Keratinocyte (primary cell): Measurements from ENCODE around the gene TXNRD2. TPM values are rescaled to one million over a fixed set of nuclear protein-coding genes. Genes with fewer than 3 reads are reported as not detected.
A peak's percentile ranks its signal among the peaks of the same experiment; 100 is the strongest.

Experiments used
- DNase-seq: peaks from one replicate; pipeline ENCODE4 v3.0.0-alpha.2; 2011; ENCODE audit warnings: low read depth, missing footprints, low spot score
- FAIRE-seq: peaks from 2 replicates; lab custom pipeline; 2011; peaks lifted over from hg19 to GRCh38; lab: Jason Lieb, UNC
- H2AFZ ChIP-seq: 2 replicates; pipeline ENCODE4 v1.6.0; 2012; ENCODE audit warnings: low read length, control low read depth, inconsistent platforms; ENCODE audit not compliant: control insufficient read depth
- H3K27ac ChIP-seq: 2 replicates; pipeline ENCODE4 v1.5.1; 2011; ENCODE audit warnings: low read length; ENCODE audit not compliant: control insufficient read depth, insufficient read depth
- H3K27me3 ChIP-seq: 3 replicates; pipeline ENCODE4 v1.6.0; 2011; ENCODE audit warnings: low read length; ENCODE audit not compliant: control insufficient read depth, insufficient read depth; ENCODE audit errors: extremely low read depth
- H3K36me3 ChIP-seq, 2 experiments: 2 replicates in 1 of 2; 3 replicates in 1 of 2; pipeline ENCODE4 v1.5.1; 2011; ENCODE audit warnings: low read length in 2 of 2, mild to moderate bottlenecking in 1 of 2; ENCODE audit not compliant: control insufficient read depth in 2 of 2, insufficient read depth in 2 of 2; ENCODE audit errors: extremely low read depth in 1 of 2
- H3K4me1 ChIP-seq: 3 replicates; pipeline ENCODE4 v1.5.1; 2011; ENCODE audit warnings: low read length; ENCODE audit not compliant: control insufficient read depth, insufficient read depth; ENCODE audit errors: extremely low read depth
- H3K4me2 ChIP-seq: 3 replicates; pipeline ENCODE4 v1.6.0; 2011; ENCODE audit warnings: low read depth, low read length; ENCODE audit not compliant: control insufficient read depth, insufficient read depth; ENCODE audit errors: extremely low read depth
- H3K4me3 ChIP-seq, 3 experiments: fragments of 200-600 bp in 1 of 3; sonication (generic) in 1 of 3; 2 replicates in 2 of 3; 3 replicates in 1 of 3; pipeline ENCODE4 v1.5.1; 2011 to 2016; ENCODE audit warnings: low read length in 3 of 3, mild to moderate bottlenecking in 3 of 3, control low read depth in 2 of 3, inconsistent platforms in 1 of 3, low read depth in 1 of 3, mixed read lengths in 1 of 3, mixed run types in 1 of 3, moderate library complexity in 1 of 3; ENCODE audit not compliant: control insufficient read depth in 2 of 3, insufficient read depth in 2 of 3; ENCODE audit errors: extremely low read depth in 1 of 3
- H3K79me2 ChIP-seq: 2 replicates; pipeline ENCODE4 v1.6.0; 2012; ENCODE audit warnings: low read length; ENCODE audit not compliant: control insufficient read depth, insufficient read depth
- H3K9ac ChIP-seq: 3 replicates; pipeline ENCODE4 v1.6.0; 2011; ENCODE audit warnings: low read length; ENCODE audit not compliant: control insufficient read depth, insufficient read depth; ENCODE audit errors: extremely low read depth
- H3K9me1 ChIP-seq: 3 replicates; pipeline ENCODE4 v1.6.0; 2011; ENCODE audit warnings: low read length; ENCODE audit not compliant: control insufficient read depth, insufficient read depth; ENCODE audit errors: extremely low read depth
- H3K9me3 ChIP-seq: 2 replicates; pipeline ENCODE4 v1.5.1; 2012; ENCODE audit warnings: low read depth, low read length; ENCODE audit not compliant: control insufficient read depth
- H4K20me1 ChIP-seq: 3 replicates; pipeline ENCODE4 v1.6.0; 2011; ENCODE audit warnings: low read length; ENCODE audit not compliant: control insufficient read depth, insufficient read depth; ENCODE audit errors: extremely low read depth
- CTCF ChIP-seq, 3 experiments: IDR thresholded peaks in 1 of 3; conservative IDR thresholded peaks in 1 of 3; optimal IDR thresholded peaks in 1 of 3; 2 replicates in 2 of 3; 3 replicates in 1 of 3; pipeline versions ENCODE3 to v1.5.1; 2011; ENCODE audit warnings: low read length in 3 of 3, mild to moderate bottlenecking in 3 of 3, moderate library complexity in 2 of 3, control low read depth in 1 of 3, inconsistent platforms in 1 of 3; ENCODE audit not compliant: insufficient read depth in 2 of 3; ENCODE audit errors: extremely low read depth in 1 of 3
- EZH2 ChIP-seq: IDR thresholded peaks from one replicate; pipeline ENCODE4 v1.6.1; 2012; ENCODE audit warnings: inconsistent platforms, mild to moderate bottlenecking, low read length, moderate library complexity
- dilution Hi-C: fragments of 300-500 bp; cut with MboI; formaldehyde crosslinking; loops from one replicate; pipeline ENCODE4 v1.7.0; 2020; ENCODE audit warnings: low sequenced_read_pairs; ENCODE audit not compliant: extremely low pct_ligation_motif_present
- polyA plus RNA-seq, 5 experiments: library from polyadenylated mRNA; depleted of rRNA in 3 of 5; stranded (reverse) in 3 of 5; stranded (forward) in 1 of 5; unstranded in 1 of 5; fragments of >200 nt; gene quantifications; 1 replicate in 1 of 5; 2 replicates in 3 of 5; 3 replicates in 1 of 5; pipeline versions ENCODE4 v1.2.1 to v1.2.3, GENCODE V29; 2011 to 2012; ENCODE audit warnings: missing spikeins in 2 of 5, low read depth in 1 of 5, low replicate concordance in 1 of 5

TXNRD2 gene
- polyA plus RNA-seq, 1 donor (not counting 4 experiments of a cell fraction or from before 2014, with no cell fraction given), result 16.0 TPM

- H3K27ac ChIP-seq, result no peak overlapping the region
- H3K4me1 ChIP-seq, result peaks cover 28% of the 10 kb centered on the region
- FAIRE-seq (no peak), DNase-seq (no peak)
- no peaks in the 10 kb centered on the region for H3K9me3 ChIP-seq
- H3K36me3 ChIP-seq, result peaks cover 0 to 1% of the 10 kb centered on the region in 2 experiments
- no peak overlapping the region for H3K4me3 ChIP-seq
- no peak overlapping the region for H3K4me2 ChIP-seq
- no peaks in the 10 kb centered on the region for H3K79me2 ChIP-seq
- H3K9ac ChIP-seq, result no peak overlapping the region
- H2AFZ ChIP-seq, result no peak overlapping the region
- H3K9me1 ChIP-seq, result no peaks in the 10 kb centered on the region
- dilution Hi-C loops, result no loop called here
- TF ChIP-seq CTCF (optimal IDR thresholded peaks at IDR 0.05 in 1 of 3, IDR thresholded peaks at IDR 0.05 in 1 of 3, conservative IDR thresholded peaks at IDR 0.05 in 1 of 3; ENCODE audit: extremely low read depth in 1 of 3, insufficient read depth in 2 of 3, low read length in 3 of 3) (no peak), EZH2 (no peak)
- no peaks in the 10 kb centered on the region for H4K20me1 ChIP-seq
- H3K27me3 ChIP-seq, result no peaks in the 10 kb centered on the region
Observed at GRCh38 chr22:19892925-19893324, 48.7 kb downstream of the TXNRD2 start.

GRCh38 chr22:19892257-19892879, 49.2 kb downstream of the TXNRD2 start:
- dilution Hi-C loops, result no loop called here
- Histone ChIP-seq H3K36me3 (peaks cover 0 to 1% of the 10 kb centered on the region in 2 experiments), H3K4me3 (peak overlapping the region in 2 of 3 experiments; percentile 32 to 33), H3K4me1 (peaks cover 29% of the 10 kb centered on the region), H3K27ac (peak overlapping the region; percentile 81), H3K27me3 (no peaks in the 10 kb centered on the region), H4K20me1 (no peaks in the 10 kb centered on the region), H3K79me2 (no peaks in the 10 kb centered on the region), H3K4me2 (peak overlapping the region; percentile 78), H3K9me3 (no peaks in the 10 kb centered on the region), H2AFZ (peak overlapping the region; percentile 30), H3K9ac (peak overlapping the region; percentile 67), H3K9me1 (no peaks in the 10 kb centered on the region)
- FAIRE-seq (no peak), DNase-seq (no peak)
- TF ChIP-seq CTCF (optimal IDR thresholded peaks at IDR 0.05 in 1 of 3, IDR thresholded peaks at IDR 0.05 in 1 of 3, conservative IDR thresholded peaks at IDR 0.05 in 1 of 3; ENCODE audit: extremely low read depth in 1 of 3, insufficient read depth in 2 of 3, low read length in 3 of 3), result no peak
- TF ChIP-seq EZH2, result no peak
